ENCODE results near the gene OTC. TPM values are rescaled to one million over a fixed set of nuclear protein-coding genes. Genes with fewer than 3 reads are reported as not detected.

The OTC gene
- total RNA-seq, 3 donors from 2014 or later (not counting 1 experiment from before 2014, with no cell fraction given), result not detected

DNA sequence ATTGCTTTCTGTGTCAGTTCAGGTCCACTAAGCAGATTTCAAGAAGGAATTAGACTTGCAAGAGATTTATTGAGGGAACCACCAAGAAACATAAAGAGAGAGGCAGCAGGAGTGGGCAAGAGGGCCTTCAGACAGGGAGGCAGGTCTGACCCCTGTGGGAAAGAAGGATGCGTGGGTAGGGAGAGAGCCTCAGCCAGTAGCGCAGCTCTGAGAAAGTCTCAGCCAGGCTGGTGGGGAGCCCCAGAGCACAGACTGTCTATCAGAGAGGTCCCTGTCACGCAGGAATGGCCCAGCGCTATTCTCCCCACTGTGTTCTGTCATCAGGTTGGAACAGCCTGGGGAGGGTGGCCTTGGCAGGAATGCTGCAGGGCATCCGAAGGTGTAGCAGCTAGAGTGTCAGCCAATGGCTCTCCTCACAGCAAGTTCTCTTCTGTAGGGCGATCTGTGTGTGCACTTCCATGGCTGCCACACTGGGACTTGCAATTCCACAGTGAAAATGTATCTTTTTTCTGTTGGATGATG is 48.0 kb downstream of the OTC start:
- peaks cover 3 to 26% of the 10 kb centered on the region in 2 donors for H3K27me3 Mint-ChIP-seq (ENCODE audit: low read depth in 2 of 2)
- Histone ChIP-seq H3K4me1 (ENCODE audit: control insufficient read depth, insufficient read depth, low read length) (no peaks in the 10 kb centered on the region), H3K9me3 (ENCODE audit: control insufficient read depth, insufficient read depth, low read length) (no peaks in the 10 kb centered on the region), H3K27me3 (ENCODE audit: control insufficient read depth, insufficient read depth, low read length) (no peaks in the 10 kb centered on the region), H3K27ac (ENCODE audit: low read length) (no peak overlapping the region), H3K4me3 (ENCODE audit: low read length) (no peak overlapping the region), H3K36me3 (ENCODE audit: control insufficient read depth, insufficient read depth, low read length) (no peaks in the 10 kb centered on the region)
- TF ChIP-seq, protein P1, sequence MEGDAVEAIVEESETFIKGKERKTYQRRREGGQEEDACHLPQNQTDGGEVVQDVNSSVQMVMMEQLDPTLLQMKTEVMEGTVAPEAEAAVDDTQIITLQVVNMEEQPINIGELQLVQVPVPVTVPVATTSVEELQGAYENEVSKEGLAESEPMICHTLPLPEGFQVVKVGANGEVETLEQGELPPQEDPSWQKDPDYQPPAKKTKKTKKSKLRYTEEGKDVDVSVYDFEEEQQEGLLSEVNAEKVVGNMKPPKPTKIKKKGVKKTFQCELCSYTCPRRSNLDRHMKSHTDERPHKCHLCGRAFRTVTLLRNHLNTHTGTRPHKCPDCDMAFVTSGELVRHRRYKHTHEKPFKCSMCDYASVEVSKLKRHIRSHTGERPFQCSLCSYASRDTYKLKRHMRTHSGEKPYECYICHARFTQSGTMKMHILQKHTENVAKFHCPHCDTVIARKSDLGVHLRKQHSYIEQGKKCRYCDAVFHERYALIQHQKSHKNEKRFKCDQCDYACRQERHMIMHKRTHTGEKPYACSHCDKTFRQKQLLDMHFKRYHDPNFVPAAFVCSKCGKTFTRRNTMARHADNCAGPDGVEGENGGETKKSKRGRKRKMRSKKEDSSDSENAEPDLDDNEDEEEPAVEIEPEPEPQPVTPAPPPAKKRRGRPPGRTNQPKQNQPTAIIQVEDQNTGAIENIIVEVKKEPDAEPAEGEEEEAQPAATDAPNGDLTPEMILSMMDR (IDR thresholded peaks at IDR 0.05), result no peak
- intact Hi-C loops (cut with micrococcal nuclease), result no loop called here
- H3K9me3 Mint-ChIP-seq, result no peaks in the 10 kb centered on the region
- no peaks in the 10 kb centered on the region for H3K36me3 Mint-ChIP-seq
- H3K4me3 Mint-ChIP-seq, result no peak overlapping the region
- H3K27ac Mint-ChIP-seq, result no peak overlapping the region
- H3K4me1 Mint-ChIP-seq, result no peaks in the 10 kb centered on the region
- WGBS (ENCODE audit: insufficient coverage), result 90% methylated on average over 6 of the region's 6 CpGs
- DNase-seq, result no peak
- ATAC-seq, result no peak

DNA sequence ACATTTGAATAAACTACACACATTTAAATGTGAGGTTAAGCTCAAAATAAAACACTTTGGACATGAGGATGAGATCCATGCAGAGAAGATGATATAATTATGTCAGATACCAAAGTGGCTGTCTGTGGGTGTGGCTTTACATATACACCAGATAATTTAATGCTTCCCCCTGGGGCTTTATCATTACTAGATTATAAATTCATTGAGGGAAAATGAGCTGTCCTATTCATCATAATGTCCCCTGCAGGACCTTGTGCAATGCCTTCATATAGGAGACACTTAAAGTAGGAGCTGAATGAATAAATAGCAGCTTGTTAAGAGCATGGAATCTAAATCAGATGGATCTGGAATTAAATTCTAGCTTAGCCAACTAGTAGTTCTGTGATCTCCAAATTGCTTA is 49.7 kb downstream of the OTC start:
- no peak for ATAC-seq
- Histone ChIP-seq H3K4me3 (ENCODE audit: low read length) (no peak overlapping the region), H3K27ac (ENCODE audit: low read length) (no peak overlapping the region), H3K27me3 (ENCODE audit: control insufficient read depth, insufficient read depth, low read length) (no peaks in the 10 kb centered on the region), H3K9me3 (ENCODE audit: control insufficient read depth, insufficient read depth, low read length) (no peaks in the 10 kb centered on the region), H3K4me1 (ENCODE audit: control insufficient read depth, insufficient read depth, low read length) (no peaks in the 10 kb centered on the region), H3K36me3 (ENCODE audit: control insufficient read depth, insufficient read depth, low read length) (no peaks in the 10 kb centered on the region)
- no peak for DNase-seq
- intact Hi-C loops (cut with micrococcal nuclease), result no loop called here
- Mint-ChIP-seq H3K4me1 (no peaks in the 10 kb centered on the region), H3K27ac (no peak overlapping the region), H3K4me3 (no peak overlapping the region), H3K9me3 (no peaks in the 10 kb centered on the region), H3K36me3 (no peaks in the 10 kb centered on the region), H3K27me3 (ENCODE audit: low read depth in 2 of 2) (peaks cover 3 to 42% of the 10 kb centered on the region in 2 donors)
- TF ChIP-seq, protein P1 (IDR thresholded peaks at IDR 0.05), result no peak

DNA sequence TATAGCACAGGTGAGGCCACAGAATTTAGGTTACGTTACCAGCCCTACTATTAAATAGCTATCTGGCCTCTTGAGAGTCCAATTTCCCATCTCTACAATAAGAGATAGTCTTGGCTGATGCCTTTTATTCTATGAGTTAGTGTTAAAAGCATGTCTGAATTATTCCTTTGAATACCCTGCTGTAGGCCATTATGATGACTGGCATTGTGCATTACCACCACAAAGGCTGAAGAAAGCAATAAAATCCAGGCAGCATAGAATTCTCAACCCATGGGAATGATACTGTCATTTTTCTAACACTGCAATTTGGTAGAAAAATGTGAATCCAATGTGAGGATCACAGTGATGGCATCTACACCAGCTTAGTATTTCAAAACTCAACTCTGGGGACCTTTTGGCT is 51.4 kb downstream of the OTC start:
- WGBS (ENCODE audit: insufficient coverage), result no CpG with 5 or more reads among the region's 1 CpG
- no peak overlapping the region for H3K4me3 ChIP-seq (ENCODE audit: low read length)
- TF ChIP-seq, protein P1 (IDR thresholded peaks at IDR 0.05), result no peak

DNA sequence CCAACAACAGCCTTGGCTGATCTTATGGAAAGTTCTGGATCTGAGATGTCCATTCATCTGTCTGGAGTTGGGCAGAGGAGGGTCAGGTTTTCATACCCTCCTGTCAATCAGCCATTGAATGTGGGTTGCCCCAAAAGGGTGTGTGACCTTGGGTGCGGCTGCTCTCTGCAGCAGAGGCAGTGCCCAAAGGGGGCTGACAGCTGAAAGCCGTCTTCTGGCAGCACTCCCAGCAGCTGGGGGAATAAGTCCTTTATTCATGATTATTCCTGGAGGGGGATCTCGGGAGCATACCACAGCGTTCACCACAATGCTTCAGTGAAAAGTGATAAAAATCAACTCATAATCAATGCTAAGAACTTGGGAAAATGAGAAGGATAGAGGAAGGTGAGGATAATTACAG is 54.7 kb downstream of the OTC start:
- no peaks in the 10 kb centered on the region for H3K36me3 Mint-ChIP-seq
- H3K27me3 ChIP-seq (ENCODE audit: control insufficient read depth, insufficient read depth, low read length), result no peaks in the 10 kb centered on the region
- no peak overlapping the region for H3K27ac Mint-ChIP-seq
- H3K9me3 ChIP-seq (ENCODE audit: control insufficient read depth, insufficient read depth, low read length), result no peaks in the 10 kb centered on the region
- H3K36me3 ChIP-seq (ENCODE audit: control insufficient read depth, insufficient read depth, low read length), result no peaks in the 10 kb centered on the region
- peaks cover 7 to 60% of the 10 kb centered on the region in 2 donors for H3K27me3 Mint-ChIP-seq (ENCODE audit: low read depth in 2 of 2)
- H3K4me3 ChIP-seq (ENCODE audit: low read length), result no peak overlapping the region
- H3K4me3 Mint-ChIP-seq, result no peak overlapping the region
- no peak overlapping the region for H3K27ac ChIP-seq (ENCODE audit: low read length)
- DNase-seq (no peak), ATAC-seq (no peak)
- H3K9me3 Mint-ChIP-seq, result no peaks in the 10 kb centered on the region
- TF ChIP-seq, protein P1 (IDR thresholded peaks at IDR 0.05), result no peak
- intact Hi-C loops (cut with micrococcal nuclease), result no loop called here
- no peaks in the 10 kb centered on the region for H3K4me1 Mint-ChIP-seq
- WGBS (ENCODE audit: insufficient coverage), result 89% methylated on average over 2 of the region's 4 CpGs
- H3K4me1 ChIP-seq (ENCODE audit: control insufficient read depth, insufficient read depth, low read length), result no peaks in the 10 kb centered on the region

More for the DNA sequence above, 51.4 kb downstream of the OTC start:
- Histone ChIP-seq H3K4me1 (ENCODE audit: control insufficient read depth, insufficient read depth, low read length) (no peaks in the 10 kb centered on the region), H3K9me3 (ENCODE audit: control insufficient read depth, insufficient read depth, low read length) (no peaks in the 10 kb centered on the region), H3K27ac (ENCODE audit: low read length) (no peak overlapping the region), H3K27me3 (ENCODE audit: control insufficient read depth, insufficient read depth, low read length) (no peaks in the 10 kb centered on the region), H3K36me3 (ENCODE audit: control insufficient read depth, insufficient read depth, low read length) (no peaks in the 10 kb centered on the region)
- Mint-ChIP-seq H3K27me3 (ENCODE audit: low read depth in 2 of 2) (peaks cover 7 to 57% of the 10 kb centered on the region in 2 donors), H3K27ac (no peak overlapping the region), H3K9me3 (no peaks in the 10 kb centered on the region), H3K4me1 (no peaks in the 10 kb centered on the region), H3K36me3 (no peaks in the 10 kb centered on the region), H3K4me3 (no peak overlapping the region)
- ATAC-seq (no peak), DNase-seq (no peak)
- intact Hi-C loops (cut with micrococcal nuclease), result no loop called here

Data from natural killer cell (primary cell).